Non-pigmented ciliary epithelial cell (primary cell): ENCODE results near the gene PACS2.

ENCODE experiments used
- DNase-seq: peaks from one replicate; pipeline ENCODE4 v3.0.0-alpha.2; 2010; ENCODE audit warnings: low read depth

The PACS2 gene

DNA sequence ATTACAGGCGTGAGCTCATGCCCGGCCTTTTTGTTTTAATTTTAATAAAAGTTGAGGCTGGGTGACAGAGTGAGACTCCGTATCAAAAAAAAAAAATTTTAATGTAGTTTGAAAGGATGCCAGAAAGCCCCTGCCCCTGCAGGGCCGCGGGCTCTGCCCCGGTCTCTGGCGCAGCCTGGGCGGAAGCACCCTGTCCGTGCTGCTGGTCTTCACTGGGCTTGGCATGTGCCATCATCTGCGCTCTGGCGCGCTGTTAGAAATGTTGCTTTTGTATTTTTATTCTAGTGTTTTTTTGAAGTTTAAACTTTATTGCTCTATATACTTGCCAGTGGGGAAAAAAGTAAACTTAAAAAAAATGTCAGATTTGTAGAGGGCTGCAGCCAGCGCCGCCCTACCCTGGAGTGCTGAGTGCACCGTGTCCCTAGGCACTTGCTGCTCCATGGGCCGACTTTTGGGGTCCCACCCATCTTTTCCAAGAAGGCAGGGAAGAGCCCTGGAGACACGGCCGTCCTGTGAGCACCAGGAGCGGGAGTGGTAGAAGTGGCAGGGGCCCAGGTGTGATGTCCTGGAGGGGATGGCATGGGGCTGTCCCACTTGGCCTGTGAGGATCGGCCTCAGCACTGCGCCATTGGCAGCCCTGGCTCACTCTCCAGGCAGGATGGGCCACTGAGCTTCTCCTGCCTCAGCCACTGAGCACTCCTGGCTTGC lies 109.1 kb downstream of the PACS2 start:
- DNase-seq, result no peak

DNA sequence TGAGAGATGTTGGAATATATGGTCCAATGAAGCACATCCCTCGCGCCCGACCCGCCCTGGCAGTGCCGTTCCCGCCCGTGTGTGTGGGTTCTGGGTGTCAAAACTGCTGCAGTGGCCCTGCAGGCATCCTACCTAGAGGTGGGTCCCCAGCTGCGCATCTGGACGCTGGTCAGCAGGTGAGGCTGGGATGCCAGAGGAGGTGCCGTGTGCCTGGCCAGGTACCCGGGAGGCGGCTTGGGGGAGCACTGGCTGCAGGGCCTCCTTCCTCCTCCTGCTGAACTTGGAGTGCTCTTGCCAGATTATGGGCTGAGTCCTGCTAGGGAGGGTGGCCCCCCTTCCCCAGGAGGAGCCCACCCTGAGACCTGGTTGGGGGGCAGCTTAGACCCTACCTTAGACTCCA lies 110.3 kb downstream of the PACS2 start:
- DNase-seq, result no peak

DNA sequence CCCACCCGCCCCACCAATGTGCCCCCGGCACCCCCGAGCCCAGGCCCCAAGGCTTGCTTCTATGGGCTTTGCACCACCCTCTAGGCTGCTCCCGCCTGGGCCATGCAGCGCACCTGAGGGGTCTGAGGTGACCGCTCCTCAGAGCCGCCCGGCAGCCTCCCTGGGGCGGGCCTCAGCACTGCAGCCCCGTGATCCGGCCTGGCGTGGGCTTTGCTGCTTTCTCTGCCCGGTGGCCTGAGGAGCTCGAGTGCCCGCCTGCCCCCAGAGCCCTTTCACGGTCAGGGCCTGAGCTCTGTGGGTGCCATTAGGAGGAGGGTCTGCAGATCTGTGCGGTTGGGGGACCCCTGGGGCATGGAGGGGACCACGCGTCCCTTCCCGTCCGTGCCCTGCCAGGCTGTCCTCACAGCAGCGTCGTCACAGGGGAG lies 111.3 kb downstream of the PACS2 start:
- DNase-seq, result no peak

DNA sequence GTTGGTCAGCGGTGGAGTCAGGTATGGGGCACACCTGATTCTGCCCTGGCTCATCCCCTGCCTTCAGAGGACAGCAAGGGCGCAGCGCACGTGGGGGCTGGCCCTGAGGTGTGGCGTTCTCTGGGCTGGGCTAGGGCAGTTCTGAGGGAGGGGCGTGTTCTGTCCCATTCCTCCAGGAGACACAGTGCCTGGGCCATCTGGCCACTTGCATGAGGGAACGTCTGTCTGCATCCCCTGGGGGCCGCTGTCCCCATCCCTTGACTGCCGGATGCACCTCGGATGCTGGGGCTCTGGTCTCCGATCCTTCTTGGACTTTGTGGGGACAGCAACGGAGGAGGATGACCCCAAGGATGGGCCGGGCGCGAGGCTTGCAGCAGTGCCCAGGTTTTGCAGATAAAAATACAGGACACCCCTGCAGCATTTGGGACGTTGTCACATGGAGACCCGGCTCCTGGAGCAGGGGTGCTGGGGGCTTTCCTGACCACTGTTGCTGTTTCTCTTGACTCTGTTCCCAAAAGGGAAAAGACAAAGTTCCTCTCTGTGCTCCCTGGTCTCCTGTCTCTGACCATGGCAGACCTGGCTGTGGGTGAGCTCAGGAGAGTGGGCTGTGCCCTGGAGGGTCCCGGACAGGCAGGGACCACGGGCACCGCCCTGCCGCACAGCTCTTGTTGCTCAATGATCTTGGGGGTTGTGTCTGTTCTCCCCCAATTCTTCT lies 112.0 kb downstream of the PACS2 start:
- no peak for DNase-seq

DNA sequence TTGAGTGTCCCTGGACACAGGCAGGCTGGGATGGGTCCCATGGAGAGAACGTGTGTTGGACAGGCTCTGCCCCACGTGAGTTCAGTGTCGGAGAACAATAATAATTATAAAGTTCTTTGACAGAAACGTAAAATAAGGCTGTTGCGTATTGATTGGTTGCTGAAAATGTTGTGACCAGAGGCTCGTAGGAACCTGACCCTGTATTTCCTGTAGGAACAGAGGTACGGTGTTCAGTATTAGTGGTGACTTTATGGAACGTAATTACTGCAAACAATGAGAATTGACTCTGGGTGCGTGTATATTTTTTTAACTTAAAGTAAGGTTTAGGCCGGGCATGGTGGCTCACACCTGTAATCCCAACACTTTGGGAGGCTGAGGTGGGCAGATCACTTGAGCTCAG lies 112.9 kb downstream of the PACS2 start:
- DNase-seq, result no peak

DNA sequence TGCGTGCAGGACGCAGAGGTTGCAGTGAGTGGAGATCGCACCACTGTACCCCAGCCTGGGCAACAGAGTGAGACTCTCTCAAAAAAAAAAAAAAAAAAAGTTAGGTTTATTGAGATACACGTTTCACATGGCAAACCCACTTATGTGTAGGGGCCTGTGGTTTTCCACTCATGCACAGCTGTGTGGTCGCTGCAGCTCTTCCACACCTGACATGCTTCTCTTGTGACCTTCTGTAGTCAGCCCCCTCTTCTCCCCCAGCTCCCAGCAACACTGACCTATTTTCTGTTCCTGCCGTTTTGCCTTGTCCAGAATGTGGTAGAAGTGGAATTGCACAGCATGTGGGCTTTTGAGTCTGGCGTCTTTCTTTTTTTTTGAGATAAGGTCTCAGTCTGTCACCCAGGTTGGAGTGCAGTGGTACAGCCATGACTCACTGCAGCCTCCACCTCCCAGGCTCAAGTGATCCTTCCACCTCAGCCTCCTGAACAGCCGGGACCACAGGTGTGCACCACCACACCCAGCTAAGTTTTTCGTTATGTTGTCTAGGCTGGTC lies 113.5 kb downstream of the PACS2 start:
- no peak for DNase-seq

DNA sequence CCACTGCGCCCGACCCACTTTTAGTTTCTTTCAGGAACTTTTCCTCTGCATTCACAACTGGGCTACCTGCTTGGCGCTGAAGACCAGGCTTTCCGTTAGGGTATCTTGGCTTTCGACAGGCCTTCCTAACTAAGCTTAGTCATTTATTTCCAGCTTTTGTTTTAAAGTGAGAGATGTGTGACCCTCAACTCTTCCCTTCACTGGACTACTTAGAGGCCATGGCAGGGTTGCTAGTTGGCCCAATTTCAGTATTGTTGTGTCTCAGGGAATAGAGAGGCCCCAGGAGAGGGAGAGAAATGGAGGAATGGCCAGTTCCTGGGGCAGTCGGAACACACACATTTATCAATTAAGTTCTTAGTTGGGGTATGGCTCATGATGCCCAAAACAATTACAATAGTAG lies 115.5 kb downstream of the PACS2 start:
- DNase-seq, result no peak

DNA sequence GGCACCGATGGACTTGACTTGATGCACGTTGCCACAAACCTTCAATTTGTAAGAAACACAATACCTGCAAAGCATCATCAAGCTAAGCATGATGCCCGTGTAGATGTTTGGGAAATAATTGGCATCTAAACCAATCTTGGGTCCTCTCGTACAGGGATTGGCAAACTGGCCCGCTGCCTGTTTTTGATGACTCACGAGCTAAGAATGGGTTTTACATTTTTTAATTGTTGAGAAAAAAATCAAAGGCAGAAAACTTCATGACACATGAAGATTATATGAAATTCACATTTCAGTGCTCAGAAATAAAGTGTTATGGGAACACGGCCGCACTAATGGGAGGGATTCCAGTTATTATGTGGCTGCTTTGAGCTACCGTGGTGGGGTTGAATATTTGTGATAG lies 116.0 kb downstream of the PACS2 start:
- DNase-seq, result no peak

DNA sequence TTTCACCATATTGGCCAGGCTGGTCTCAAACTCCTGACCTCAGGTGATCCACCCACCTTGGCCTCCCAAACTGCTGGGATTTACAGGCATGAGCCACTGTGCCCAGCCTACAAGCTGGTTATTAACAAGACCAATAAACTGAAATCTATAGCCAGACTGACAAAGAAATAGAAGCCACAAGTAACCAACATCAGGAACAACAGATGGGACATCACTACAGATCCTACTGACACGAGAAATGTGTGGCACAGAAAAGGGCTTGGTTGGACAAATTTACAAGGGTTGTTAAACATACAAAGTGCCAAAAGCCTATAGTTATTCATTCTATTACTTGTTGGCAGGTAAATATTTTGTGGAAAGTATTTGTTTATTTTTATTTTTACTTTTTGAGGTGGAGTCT lies 116.7 kb downstream of the PACS2 start:
- DNase-seq, result no peak

DNA sequence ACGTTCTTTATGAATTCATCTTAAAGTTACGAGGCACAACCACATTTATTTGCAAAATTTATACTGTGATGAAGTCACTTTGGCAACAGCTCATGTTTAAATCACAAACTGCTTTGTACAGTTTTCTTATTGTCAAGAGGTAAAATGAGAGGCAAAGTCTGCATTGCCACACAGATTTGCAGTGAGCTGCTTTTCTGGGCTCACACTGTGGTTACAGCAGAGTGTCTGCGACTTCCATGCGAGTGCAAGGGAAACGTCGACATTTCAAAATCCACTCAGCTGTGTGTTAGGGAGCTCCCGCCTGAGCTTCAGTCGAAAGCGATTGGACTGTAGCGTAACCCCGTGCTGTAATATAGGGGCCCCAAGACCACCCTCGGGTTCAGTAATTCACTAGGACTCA lies 118.1 kb downstream of the PACS2 start:
- DNase-seq, result no peak

DNA sequence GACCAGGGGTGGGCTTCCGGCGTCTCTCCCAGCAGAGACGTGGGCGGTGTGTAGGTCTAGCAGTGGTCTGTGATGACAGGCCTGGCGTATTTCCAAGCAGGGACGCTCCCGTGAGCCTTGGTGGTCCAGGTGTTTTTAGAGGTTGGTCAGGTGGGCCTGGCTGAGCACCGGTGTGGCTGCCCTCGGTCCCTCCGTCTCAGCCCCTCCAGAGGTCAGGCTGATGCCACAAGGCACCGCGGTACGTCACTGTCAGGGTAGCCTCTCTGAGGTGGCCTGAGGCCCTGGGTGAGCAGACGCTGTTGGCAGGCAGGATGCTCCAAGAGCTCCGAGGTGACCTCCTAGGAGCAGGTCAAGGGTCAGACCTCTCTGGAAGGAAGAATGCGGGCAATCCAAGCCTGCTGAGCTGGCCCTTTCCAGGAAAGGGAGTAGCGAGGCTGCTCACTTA lies 118.6 kb downstream of the PACS2 start:
- DNase-seq, result no peak

DNA sequence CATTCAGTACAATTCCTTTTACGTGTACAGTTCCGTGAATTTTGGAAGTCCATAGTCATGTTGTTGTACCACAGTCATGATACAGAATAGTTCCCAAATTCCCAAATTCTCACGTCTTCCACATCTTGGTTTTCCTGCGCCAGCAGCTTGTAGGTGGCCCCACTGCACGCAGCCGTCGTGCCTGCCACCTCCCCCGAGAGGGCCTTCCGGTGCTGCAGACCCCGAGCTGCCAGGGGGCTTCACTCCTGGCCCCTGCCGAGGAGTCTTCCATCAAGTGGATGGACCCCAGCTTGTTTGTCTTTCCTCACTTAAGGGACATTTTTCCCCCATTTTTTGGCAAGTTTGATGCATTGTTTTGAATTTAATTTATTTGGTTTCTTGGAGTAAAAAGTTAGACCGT lies 121.9 kb downstream of the PACS2 start:
- no peak for DNase-seq

DNA sequence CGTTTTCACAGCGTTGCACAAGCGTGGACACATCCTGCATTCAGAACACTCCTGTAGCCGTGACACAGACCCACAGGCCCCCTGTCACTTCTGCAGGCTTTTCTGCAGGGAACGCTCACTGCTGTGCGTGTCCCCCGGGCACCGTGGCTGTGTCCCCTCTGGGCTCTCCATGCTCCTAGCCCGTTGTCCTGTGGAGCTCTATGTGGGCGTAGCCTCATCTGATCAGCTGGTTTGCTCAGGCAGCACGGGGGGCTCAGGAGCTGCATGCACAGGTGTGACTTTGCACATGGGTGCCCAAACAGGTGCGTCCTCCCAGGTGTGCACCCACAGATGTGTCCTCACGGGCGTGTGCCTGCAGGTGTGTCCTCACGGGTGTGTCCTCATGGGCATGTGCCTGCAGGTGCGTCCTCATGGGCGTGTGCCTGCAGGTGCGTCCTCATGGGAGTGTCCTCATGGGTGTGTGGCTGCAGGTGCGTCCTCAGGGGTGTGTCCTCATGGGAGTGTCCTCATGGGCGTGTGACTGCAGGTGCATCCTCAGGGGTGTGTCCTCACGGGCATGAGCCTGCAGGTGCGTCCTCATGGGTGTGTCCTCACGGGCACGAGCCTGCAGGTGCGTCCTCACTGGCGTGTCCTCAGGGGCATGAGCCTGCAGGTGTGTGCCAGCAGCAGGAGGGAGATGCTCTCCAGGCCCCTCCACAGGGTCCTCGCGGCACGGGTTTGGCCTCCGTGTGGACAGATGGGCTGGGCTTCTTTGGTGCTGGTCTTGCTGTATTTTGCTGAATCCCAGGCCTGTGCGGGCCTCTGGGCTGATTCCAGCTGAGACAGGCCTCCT lies 122.6 kb downstream of the PACS2 start:
- no peak for DNase-seq

DNA sequence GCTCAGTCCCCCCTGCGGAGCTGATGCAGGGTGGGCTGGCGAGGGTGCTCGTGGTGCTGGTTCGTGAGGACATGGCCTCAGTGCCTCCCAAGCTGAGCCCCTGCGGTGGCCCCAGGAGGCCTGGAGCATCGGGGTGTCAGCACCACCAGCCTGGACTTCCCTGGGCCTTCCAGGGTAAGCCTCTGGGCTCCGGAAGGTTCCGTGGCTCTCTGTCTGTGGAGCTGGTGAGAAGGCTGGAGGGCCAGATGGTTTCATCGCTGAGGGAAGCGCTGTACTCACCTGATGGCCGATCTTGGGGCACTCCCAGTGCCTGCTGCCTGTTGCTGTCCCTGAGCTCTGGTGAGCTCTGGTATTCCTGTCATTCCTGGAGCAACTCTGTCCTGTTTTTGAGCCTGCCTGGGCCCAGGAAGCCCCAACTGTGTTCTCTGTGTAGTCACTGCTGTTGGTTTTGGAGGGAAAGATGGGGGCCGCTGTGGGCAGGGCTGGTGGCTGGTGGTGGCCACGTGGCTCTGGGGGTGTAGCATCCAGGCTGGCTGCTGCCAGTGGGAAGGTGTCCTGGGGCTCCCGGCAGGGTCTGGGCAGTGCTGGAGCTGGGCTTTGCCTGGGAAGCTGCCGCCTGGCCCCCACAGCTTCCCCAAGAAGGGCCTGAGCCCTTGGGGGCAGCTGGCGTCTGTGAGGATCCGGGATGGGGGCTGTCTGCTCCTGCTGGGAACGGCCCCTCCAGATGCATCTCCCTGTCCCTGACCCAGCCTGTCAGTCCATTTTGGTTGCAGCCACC lies 123.4 kb downstream of the PACS2 start:
- DNase-seq, result no peak

DNA sequence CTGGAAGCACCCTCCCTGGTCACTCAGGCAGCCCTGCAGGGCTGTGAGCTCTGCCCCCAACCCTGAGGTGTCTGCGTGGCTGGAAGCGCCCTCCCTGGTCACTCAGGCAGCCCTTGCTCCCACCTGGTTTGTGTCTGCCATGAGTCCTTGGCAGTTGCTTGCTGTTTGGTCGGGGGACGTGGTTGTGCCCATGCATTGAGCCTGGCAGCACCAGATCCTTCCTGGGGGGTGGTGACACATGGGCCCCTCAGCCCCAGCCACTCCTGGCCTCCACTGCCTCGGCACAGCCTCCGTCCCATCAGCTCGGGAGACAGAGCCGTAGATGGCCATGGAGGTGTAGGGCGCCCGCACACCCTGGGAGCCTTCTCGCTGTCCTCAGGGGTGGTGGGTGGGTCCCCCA lies 124.6 kb downstream of the PACS2 start:
- DNase-seq, result no peak

DNA sequence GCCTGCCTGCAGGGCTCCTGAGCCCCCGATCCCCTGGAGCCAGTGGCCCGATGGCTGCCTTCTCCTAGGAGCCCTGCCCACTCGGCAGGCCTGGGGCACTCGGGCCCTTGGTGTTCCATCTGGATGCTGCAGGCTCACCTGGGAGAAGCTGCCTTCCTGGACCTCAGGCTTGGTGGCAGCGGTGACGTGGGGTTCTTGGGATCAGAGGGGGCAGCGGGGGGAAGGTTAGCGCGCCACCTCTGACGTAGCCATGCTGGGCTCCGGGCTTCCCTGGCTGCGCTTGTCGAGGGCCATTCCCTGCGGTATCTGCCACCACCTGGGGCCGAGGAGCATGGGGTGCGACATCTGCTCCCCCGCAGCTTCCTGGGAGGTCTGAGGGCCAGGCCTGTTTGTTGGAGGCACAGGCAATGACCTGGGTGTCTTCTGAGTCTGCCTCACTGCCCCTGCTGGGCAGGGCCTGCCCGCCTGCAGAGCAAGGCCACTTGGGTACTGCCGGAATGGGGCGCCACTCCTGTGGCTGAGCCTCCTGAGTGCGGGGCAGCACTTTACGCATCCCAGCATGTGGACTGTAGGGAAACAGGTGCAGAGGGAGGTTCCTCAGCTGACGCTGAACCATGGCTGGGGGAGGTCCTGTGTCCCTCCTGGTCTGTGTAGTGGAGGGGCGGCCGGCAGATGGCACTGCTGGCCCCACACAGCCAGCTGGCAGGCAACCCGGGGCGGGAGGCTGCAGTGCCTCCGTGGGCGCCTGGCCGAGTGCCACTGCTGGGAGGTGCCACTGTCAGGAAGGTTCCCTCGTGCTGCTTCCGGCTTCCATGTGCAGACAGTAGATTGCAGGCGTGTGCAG lies 125.4 kb downstream of the PACS2 start:
- no peak for DNase-seq

DNA sequence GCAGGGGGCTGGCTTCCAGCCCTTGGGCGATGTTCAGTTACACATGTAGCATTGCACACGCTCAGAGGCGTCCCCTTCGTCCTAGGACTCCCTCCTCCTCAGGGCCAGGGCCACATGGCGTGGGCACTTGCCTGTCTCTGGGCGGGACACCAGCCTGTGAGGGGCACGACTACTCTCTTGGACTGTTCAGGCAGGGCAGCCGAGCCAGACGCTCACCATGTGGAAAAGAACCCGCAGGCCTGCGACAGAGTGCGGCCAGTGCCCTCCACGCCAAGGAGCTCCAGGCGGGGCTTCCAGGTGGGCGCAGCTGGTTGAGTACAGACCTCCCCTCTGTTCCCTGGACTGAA lies 126.0 kb downstream of the PACS2 start:
- no peak for DNase-seq

DNA sequence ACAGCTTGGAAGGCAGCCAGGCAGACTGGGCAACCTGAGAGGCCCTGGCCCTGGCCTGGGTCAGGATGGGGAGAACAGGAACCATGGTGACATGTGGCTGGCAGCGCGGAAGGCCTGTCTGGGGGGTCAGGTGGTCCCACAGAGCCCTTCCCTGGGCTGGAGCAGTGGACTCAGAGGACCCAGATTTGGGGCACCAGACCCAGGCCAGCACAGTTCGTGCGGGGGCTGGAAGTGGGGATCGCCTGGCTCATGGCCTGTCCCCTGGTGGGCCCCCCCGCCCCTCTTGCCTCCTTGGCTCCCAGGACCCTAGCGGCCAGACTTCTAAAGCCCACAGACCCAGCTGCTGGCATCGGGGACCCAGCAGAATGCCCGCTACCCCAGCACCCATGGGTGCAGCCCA lies 126.4 kb downstream of the PACS2 start:
- DNase-seq, result no peak

DNA sequence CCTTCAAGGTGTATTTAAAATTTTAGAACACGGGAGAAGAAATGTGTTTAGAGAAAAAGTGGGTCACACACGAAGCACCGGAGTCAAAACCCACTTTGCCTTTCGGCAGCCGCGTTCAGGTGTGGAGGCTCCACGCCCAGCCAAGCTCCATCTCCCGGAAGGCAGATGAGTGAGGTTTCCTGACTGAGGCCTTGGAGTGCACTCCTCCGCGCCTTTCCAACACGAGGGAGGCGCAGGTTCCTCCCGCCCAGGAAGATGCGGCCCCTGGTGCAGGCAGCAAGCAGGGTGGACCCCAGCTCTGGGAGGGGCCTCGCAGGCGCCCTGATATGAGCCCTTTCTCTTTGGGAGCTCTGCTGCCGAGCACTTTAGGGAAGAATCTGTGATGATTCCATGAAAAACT lies 127.6 kb downstream of the PACS2 start:
- DNase-seq, result no peak

DNA sequence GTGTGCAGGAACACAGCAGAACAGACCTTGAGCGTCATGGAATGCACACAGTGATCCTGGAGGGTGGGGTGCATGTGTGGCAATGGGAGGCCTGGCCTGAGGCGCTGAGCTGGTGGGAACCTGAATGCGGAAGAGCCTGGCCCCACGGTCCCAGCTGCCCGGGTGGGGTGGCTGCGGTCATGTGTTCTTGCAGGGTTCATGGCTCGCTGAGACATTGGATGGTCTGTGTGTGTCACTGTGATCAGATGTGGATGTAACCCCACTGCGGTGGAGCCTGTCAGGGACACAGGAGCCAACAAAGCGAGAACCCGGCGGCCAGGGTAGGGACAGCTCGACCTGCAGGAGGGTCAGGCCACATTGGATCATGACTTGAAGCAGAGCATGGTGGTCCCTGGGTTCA lies 128.3 kb downstream of the PACS2 start:
- no peak for DNase-seq

DNA sequence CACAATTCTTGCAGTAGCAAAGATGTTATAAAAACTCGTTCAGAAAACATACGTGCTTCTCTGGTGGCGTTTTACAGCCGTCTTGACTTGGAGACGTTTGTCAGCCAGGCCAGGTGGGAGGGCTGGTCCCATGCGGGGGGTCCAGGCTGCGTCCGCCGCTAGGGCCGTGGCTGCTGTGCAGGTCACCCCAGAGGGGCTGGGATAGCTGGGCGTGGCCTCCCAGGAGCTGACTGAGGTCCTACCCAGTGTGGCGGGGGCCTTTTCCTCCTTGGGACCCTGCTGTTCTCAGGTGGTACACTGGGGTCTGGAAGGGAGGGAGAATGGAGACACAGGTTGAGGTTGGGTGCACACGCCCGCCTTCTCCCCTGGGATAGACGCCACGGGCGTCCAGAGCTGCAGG lies 130.3 kb downstream of the PACS2 start:
- no peak for DNase-seq
